DND-41 (cell line): ENCODE measurements around the gene KCNA1.

Source experiments
- ATAC-seq: fragments of 200-7000 bp; cut with Tn5 transposase; 3 replicates; pipeline ENCODE4 v1.9.1; 2021; ENCODE audit warnings: low read depth; ENCODE audit not compliant: insufficient read depth
- DNase-seq: peaks from one replicate; pipeline ENCODE4 v3.0.0-alpha.2; 2020
- H2AFZ ChIP-seq: 2 replicates; pipeline ENCODE4 v1.6.0; 2012; ENCODE audit warnings: low read depth, low read length
- H3K27ac ChIP-seq: 2 replicates; pipeline ENCODE4 v1.5.1; 2012; ENCODE audit warnings: low read length, inconsistent platforms
- H3K27me3 ChIP-seq: fragments of 200-600 bp; sonication (generic); 2 replicates; pipeline ENCODE4 v1.6.0; 2012; ENCODE audit warnings: low read length, mild to moderate bottlenecking, inconsistent platforms; ENCODE audit not compliant: insufficient read depth, poor library complexity
- H3K36me3 ChIP-seq: 2 replicates; pipeline ENCODE4 v1.5.1; 2012; ENCODE audit warnings: low read length, inconsistent platforms; ENCODE audit not compliant: insufficient read depth
- H3K4me1 ChIP-seq: 2 replicates; pipeline ENCODE4 v1.5.1; 2012; ENCODE audit warnings: mild to moderate bottlenecking, low read length; ENCODE audit not compliant: insufficient read depth
- H3K4me2 ChIP-seq: 2 replicates; pipeline ENCODE4 v1.6.0; 2012; ENCODE audit warnings: mild to moderate bottlenecking, moderate library complexity, low read length, inconsistent platforms; ENCODE audit not compliant: insufficient read depth
- H3K4me3 ChIP-seq, 2 experiments: fragments of 200-600 bp in 1 of 2; shearing (Covaris generic) in 1 of 2; 2 replicates each; pipeline ENCODE4 v1.5.1; 2012 to 2016; ENCODE audit warnings: inconsistent platforms in 2 of 2, low read length in 2 of 2, mild to moderate bottlenecking in 2 of 2, low read depth in 1 of 2, moderate library complexity in 1 of 2
- H3K79me2 ChIP-seq: 2 replicates; pipeline ENCODE4 v1.6.0; 2012; ENCODE audit warnings: low read length, inconsistent platforms; ENCODE audit not compliant: insufficient read depth
- H3K9ac ChIP-seq: 2 replicates; pipeline ENCODE4 v1.6.0; 2012; ENCODE audit warnings: low read depth, mild to moderate bottlenecking, inconsistent platforms, low read length, moderate library complexity
- H3K9me3 ChIP-seq: 2 replicates; pipeline ENCODE4 v1.5.1; 2012; ENCODE audit warnings: low read length, moderate library complexity, mild to moderate bottlenecking, inconsistent platforms; ENCODE audit not compliant: insufficient read depth, severe bottlenecking
- H4K20me1 ChIP-seq: 2 replicates; pipeline ENCODE4 v1.6.0; 2012; ENCODE audit warnings: low read length; ENCODE audit not compliant: insufficient read depth
- EZH2 ChIP-seq: IDR thresholded peaks from 3 replicates; pipeline ENCODE4 v1.6.1; 2012; ENCODE audit warnings: borderline replicate concordance, low read depth, mild to moderate bottlenecking, moderate library complexity, low read length, inconsistent platforms; ENCODE audit not compliant: severe bottlenecking
- TF ChIP-seq, protein P1 (sequence below): IDR thresholded peaks from 2 replicates; pipeline ENCODE4 v1.5.1; 2012; ENCODE audit warnings: borderline replicate concordance, low read length, moderate library complexity, mild to moderate bottlenecking; ENCODE audit not compliant: poor library complexity, severe bottlenecking; ENCODE audit errors: extremely low read depth

The KCNA1 gene

GRCh38 chr12:4961311-4961710 is 51.6 kb downstream of the KCNA1 start:
- H3K4me2 ChIP-seq, result no peak overlapping the region
- no peak overlapping the region for H2AFZ ChIP-seq
- peaks cover 63% of the 10 kb centered on the region for H3K27me3 ChIP-seq
- H3K4me1 ChIP-seq, result no peaks in the 10 kb centered on the region
- no peak overlapping the region for H3K4me3 ChIP-seq
- H3K79me2 ChIP-seq, result no peaks in the 10 kb centered on the region
- H3K36me3 ChIP-seq, result no peaks in the 10 kb centered on the region
- ATAC-seq (no peak), DNase-seq (no peak)
- H4K20me1 ChIP-seq, result no peaks in the 10 kb centered on the region; the same call in 1 of the 2 replicates
- no peaks in the 10 kb centered on the region for H3K9me3 ChIP-seq
- TF ChIP-seq EZH2, result no peak
- no peak overlapping the region for H3K27ac ChIP-seq
- no peak overlapping the region for H3K9ac ChIP-seq

DNA sequence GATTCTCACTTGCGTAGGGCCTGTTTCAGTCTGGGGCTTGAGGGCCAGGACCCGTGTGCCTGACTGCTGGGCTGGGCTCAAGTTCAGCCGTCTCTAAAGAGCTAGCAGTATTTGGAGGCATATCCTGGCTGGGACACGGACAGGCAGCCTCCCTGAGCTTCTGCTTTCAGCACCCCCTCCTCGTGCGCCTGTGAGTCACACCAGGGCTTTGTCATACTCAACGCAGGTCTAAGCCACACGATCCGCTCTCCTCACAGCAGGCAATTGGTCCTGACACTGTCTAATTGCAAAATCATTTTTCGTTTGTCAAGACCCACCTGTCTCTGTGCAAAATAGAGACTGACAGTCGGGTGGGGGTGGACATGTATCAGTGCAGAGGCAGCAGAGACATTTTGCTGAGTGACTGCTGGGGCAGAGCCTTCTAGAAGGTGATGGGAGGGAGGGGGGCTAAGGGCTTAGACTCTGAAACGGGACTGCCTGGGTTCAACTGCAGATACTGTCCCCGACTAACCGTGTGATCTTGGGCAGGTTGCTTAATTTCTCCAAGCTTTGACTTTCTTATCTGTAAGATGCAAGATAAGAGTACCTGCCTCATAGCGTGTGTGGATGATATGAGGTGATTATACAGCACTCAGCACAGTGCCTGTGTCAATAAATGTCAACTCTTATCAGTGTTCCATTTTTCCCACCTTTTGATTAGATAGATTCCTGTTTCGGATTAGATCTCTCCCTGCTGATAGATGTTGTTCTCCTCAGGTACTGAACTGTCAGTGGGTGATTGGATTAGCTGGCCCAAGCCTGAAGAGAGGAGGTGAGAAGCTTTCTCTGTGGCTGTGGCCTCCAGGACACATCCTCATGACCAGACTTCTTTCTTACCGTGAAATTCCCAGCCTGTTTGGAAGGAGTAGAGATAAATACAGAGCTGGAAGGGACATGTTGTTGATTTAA is 53.1 kb downstream of the KCNA1 start:
- Histone ChIP-seq H3K27ac (no peak overlapping the region), H3K27me3 (peaks cover 64% of the 10 kb centered on the region), H3K9ac (no peak overlapping the region), H3K4me2 (no peak overlapping the region), H4K20me1 (no peaks in the 10 kb centered on the region), H2AFZ (no peak overlapping the region), H3K9me3 (no peaks in the 10 kb centered on the region), H3K4me1 (no peaks in the 10 kb centered on the region), H3K4me3 (no peak overlapping the region), H3K36me3 (no peaks in the 10 kb centered on the region), H3K79me2 (no peaks in the 10 kb centered on the region)
- TF ChIP-seq, protein P1, sequence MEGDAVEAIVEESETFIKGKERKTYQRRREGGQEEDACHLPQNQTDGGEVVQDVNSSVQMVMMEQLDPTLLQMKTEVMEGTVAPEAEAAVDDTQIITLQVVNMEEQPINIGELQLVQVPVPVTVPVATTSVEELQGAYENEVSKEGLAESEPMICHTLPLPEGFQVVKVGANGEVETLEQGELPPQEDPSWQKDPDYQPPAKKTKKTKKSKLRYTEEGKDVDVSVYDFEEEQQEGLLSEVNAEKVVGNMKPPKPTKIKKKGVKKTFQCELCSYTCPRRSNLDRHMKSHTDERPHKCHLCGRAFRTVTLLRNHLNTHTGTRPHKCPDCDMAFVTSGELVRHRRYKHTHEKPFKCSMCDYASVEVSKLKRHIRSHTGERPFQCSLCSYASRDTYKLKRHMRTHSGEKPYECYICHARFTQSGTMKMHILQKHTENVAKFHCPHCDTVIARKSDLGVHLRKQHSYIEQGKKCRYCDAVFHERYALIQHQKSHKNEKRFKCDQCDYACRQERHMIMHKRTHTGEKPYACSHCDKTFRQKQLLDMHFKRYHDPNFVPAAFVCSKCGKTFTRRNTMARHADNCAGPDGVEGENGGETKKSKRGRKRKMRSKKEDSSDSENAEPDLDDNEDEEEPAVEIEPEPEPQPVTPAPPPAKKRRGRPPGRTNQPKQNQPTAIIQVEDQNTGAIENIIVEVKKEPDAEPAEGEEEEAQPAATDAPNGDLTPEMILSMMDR, result no peak
- TF ChIP-seq EZH2, result no peak
- ATAC-seq (no peak), DNase-seq (no peak)
